Hepatic stellate cell (primary cell): ENCODE data around the gene EHMT1.
A peak's percentile ranks its signal among the peaks of the same experiment; 100 is the strongest.
"Not testable (repeated sequence)": the region's sequence is repeated elsewhere in the genome, so short reads cannot be mapped to it uniquely, and the experiment has no call there.

ENCODE experiments used
- DNase-seq: peaks from one replicate; pipeline ENCODE4 v3.0.0; 2011; ENCODE audit warnings: low spot score

The EHMT1 gene

DNA sequence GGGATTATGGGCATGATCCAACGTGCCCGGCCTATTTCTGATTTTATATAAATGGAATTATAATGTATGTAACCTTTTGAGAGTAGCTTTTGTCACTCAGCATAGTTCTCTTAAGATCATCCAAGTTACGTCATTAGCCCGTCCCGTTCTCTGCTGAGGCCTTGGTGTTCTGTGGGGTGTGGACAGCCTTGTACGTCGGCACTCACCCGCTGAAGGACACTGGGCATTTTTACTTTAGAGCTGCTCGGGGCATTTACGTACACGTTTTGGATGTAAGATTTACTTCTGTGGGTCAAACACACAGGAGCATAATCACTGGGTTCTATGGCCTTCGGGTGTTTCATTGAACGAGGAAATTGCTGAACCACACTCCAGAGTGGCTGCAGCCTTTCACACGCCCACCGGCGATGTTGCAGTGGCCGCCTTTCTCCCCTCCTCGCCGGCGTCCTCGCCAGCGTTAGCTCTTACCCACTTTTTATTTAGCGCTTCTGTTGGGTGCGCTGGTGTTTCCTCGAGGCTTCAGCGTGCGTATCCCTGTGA lies 101.8 kb downstream of the EHMT1 start:
- DNase-seq = no peak

DNA sequence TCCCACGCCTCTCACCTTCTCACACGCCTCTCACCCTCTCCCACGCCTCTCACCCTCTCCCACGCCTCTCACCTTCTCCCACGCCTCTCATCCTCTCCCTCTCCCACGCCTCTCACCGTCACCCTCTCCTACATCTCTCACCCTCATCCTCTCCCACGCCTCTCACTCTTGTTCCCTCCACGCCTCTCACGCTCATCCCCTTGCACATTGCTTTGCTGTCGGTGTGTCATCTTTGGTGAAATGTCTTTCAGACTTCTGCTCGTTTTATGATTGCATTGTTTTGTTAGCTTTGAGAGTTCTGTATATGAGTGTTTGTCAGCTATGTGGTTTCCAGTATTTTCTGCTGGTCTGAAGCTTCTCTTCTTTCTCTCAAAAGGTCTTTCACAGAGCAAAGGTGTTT lies 102.7 kb downstream of the EHMT1 start:
- no peak for DNase-seq

DNA sequence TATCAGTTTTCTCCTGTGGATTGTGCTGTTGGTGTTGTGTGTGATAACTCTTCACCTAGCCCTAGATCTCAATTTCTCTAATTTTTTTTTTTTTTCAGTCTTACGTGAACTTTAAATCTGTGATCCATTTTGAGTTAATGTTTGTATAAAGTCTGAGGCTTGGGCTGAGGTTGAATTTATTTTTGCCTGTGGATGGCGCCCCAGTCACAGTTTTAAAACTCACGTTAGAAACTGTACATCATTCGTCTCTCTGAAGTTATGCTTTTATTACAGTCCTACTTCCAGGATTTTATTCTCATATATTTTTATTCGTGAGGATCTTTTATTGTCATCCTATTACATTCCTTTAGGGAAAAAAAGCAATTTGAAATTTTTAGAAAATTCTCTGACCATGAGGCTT lies 103.1 kb downstream of the EHMT1 start:
- DNase-seq = no peak

GRCh38 chr9:137722481-137722880 lies 103.7 kb downstream of the EHMT1 start:
- no peak for DNase-seq

- not testable (repeated sequence) for DNase-seq
Measured at GRCh38 chr9:137723356-137723755, 104.6 kb downstream of the EHMT1 start.

DNA sequence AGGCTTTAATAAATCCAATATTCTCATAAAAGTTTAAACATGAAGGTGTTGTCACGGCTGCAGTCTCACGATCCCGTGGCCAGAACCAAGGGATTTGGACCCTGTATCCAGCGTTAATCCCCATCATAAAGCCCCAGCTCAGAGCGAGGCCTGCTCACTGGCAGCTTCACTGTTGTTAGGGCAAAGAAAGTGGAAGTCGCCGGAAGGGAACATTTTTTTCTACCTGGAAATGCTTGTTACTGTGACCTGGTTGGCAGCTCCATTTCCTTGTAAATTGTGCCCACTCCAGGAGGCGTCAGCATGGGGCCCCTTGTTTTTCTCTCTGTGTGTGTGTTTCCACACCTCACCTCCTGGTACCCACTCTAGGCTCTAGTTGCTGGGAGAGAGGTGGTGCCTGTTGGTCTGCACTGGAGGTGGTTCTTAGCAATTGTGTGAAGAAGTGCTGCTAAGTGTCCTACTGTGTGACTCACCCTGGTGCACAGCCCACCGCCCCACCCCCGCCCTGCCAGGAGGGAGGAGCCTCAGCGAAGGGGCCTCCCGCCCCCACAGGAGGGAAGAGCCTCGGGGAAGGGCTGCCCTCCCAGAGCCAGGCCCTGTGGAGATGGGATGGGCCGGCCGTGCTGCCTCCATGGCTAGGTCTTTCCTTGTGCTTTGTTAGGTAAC lies 105.1 kb downstream of the EHMT1 start:
- no peak for DNase-seq

GRCh38 chr9:137724818-137725240 lies 106.0 kb downstream of the EHMT1 start:
- no peak for DNase-seq

GRCh38 chr9:137725598-137725997 lies 106.8 kb downstream of the EHMT1 start:
- no peak for DNase-seq

GRCh38 chr9:137726336-137726735 lies 107.5 kb downstream of the EHMT1 start:
- DNase-seq = not testable (repeated sequence)

GRCh38 chr9:137726764-137727163 lies 108.0 kb downstream of the EHMT1 start:
- DNase-seq = no peak

- no peak for DNase-seq
Measured at GRCh38 chr9:137727716-137728115, 108.9 kb downstream of the EHMT1 start.

DNA sequence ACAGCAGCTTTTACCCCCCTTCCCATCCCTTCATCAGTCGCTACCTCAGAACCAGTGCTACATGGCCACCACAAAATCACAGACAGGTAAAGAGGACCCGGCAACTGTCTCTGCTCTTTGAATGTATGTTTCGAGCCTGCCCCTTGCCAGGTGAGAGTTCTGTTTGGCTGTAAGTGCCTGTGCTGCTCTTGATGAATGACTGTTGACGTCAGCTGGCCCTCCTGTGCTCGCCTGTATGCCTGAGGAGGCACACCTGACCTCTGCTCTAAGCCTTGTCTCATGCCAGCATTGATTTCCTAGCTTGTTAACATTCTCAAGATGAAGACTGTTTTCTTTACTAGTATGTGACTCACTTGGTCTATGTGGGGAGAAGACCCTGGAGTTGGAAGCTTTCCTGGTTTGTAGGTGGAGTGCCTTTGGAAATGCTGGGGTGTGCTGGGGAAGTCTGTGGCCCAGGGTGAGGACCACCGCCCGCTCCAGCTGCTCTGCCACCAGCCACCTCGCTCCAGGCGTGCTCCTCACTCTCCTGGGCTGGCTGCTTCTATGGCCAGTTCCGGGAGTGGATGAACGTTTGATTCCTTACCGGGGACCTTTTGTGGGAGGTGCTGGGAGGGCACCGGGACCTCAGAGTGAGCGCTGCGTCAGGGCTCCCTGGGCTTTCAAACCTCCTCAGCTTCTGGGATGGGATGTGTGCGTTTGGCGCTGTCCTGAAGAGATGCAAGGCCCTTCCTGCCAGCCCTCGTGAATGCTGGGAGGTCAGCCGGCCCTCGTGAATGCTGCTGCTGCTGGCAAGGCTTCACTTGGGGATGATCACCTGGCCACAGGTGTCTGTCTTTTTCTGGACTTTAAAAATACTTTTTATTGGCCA lies 109.9 kb downstream of the EHMT1 start:
- DNase-seq = no peak

DNA sequence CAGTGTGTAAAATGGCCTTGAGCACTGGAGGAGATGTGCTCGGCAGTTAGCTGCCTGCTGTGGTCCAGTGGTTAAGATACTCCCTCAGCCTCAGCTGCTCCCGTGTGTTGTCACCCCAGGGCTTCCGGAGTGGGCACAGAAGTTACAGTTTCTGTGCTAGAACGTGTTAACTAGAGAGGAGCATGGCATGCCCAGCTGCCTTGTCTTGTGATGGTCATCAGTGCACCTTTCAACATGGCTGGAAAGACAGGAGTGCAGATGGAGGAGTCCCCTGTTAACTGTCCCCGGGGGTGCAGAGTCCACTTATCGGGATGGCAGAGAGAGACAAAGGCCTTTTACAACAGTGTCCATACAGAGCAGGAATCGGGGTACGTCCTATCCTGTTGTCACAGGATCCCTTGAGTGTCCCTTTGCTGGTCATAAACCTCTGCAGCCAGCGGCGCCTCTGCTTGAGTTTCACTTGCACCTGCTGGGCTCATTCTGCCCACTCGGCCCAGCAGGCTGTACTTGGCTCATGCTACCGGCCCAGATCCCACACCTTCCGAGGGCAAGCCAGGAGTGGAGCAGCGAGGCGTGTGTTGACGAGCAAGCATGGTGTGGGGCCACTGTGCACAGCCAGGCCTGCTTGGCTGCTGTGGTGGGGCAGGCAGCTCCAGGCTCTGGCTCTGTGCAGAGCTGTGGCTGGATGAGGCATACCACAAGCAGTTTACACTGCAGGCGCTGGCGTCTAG lies 112.6 kb downstream of the EHMT1 start:
- DNase-seq = no peak

GRCh38 chr9:137731947-137732813 lies 113.4 kb downstream of the EHMT1 start:
- DNase-seq = no peak

- no peak for DNase-seq
Measured at GRCh38 chr9:137733429-137733828, 114.6 kb downstream of the EHMT1 start.

DNA sequence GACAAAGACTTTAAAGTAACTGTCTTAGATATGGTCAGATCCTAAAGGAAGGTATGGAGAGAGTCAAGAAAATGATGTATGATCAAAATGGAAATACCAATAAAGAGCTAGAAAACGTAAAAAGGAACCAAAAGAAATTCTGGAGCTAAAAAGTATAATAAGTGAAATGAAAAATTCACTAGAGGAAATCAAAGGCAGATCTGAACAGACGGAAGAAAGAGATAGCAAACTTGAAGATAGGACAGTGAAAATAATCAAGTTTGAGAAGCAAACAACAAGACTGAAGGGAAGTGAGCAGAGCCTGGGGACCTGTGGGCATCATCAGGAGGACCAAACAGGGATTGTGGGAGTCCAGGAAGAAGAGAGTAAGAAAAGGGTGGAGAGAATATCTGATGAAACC lies 115.4 kb downstream of the EHMT1 start:
- DNase-seq = no peak

- DNase-seq = not testable (repeated sequence)
Measured at GRCh38 chr9:137738182-137738696, 119.4 kb downstream of the EHMT1 start.

DNA sequence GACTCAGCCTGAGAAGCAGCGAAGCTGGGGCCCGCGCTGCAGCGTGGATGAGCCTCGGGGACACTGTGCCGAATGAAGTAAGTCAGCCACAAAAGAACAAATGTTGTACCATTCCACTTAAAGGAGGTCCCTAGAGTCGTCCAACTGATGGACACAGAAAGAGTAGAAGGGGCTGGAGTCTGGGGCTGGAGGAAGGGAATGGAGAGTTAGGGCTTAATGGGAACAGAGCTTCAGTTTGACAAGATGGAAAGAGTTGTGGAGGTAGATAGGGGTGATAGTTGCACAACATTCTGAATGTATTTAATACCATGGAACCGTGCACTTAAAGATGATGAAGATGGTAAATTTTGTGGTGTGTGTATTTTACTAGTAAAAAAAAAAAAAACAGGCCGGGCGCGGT lies 119.9 kb downstream of the EHMT1 start:
- DNase-seq = no peak

DNA sequence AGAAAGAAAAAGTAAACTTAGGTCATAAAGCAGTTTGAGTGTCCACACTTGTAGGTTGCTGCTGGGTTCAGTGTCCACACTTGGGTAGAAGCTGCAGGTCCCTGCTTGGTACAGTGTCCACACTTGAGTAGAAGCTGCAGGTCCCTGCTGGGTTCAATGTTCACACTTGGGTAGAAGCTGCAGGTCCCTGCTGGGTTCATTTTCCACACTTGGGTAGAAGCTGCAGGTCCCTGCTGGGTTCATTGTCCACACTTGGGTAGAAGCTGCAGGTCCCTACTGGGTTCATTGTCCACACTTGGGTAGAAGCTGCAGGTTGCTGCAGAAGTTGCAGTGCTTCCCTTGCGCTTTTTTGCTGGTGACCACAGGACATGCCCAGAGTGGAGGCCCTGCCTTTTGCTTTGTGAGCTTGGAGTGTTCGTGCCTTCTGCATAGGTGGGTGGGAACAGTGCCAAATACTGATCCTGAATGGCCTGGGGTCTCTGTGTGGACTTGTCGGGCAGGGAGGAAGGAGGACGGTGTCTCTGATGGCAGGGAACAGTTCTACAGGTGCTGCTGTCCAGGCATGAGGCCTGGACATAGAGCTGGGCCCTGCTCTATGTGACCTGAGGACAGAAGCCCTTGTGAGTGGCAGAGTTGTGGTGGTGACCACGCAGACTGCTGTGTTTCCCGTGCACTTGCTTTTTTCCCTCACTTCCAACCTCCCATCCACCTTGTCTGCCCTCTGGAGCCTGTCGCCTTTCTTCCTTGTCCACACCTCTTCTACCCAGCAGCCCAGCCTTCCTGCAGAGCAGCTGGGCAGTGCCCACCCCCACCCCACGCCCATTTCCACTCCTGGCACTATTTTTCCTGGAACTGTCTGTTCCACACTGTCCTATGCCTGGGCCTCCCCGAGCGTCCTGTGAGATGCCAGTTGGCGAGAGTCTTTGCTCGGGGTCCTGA lies 120.8 kb downstream of the EHMT1 start:
- no peak for DNase-seq

- peak; percentile 37 for DNase-seq
Measured at GRCh38 chr9:137740312-137740711, 121.5 kb downstream of the EHMT1 start.
